Measurements from ENCODE around the gene PCTP. TPM values are rescaled to one million over a fixed set of nuclear protein-coding genes. Genes with fewer than 3 reads are reported as not detected.

PCTP gene
- total and polyA plus RNA-seq, 9 of the 15 experiments (the other 6 are each of a cell fraction or from before 2014, with no cell fraction given), result 10.9 to 62.3 (median 41.2) TPM

- peak; percentile 94 for TF ChIP-seq GABPA (tag; conservative IDR thresholded peaks at IDR 0.05; ENCODE audit: low read depth)
- TF ChIP-seq, protein P1, sequence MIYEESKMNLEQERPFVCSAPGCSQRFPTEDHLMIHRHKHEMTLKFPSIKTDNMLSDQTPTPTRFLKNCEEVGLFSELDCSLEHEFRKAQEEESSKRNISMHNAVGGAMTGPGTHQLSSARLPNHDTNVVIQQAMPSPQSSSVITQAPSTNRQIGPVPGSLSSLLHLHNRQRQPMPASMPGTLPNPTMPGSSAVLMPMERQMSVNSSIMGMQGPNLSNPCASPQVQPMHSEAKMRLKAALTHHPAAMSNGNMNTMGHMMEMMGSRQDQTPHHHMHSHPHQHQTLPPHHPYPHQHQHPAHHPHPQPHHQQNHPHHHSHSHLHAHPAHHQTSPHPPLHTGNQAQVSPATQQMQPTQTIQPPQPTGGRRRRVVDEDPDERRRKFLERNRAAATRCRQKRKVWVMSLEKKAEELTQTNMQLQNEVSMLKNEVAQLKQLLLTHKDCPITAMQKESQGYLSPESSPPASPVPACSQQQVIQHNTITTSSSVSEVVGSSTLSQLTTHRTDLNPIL (CRISPR knock-in tag; IDR thresholded peaks at IDR 0.05), result no peak
- TF ChIP-seq ERF (CRISPR knock-in tag; IDR thresholded peaks at IDR 0.05), result no peak
- TF ChIP-seq RERE (CRISPR knock-in tag; IDR thresholded peaks at IDR 0.05; ENCODE audit: borderline replicate concordance), result no peak
- TF ChIP-seq NCOA2 (IDR thresholded peaks at IDR 0.05; ENCODE audit: partially characterized antibody in 2 of 2), result no peak
- peak; percentile 66; the same call in 1 of the 2 replicates for TF ChIP-seq GTF2E2 (tag; IDR thresholded peaks at IDR 0.05)
- TF ChIP-seq NONO (IDR thresholded peaks at IDR 0.05; ENCODE audit: low read depth in 2 of 2, low read length in 1 of 2), result peak; percentile 58 to 64; a peak in 2 of 4 replicates
- TF ChIP-seq ETV5 (CRISPR knock-in tag; IDR thresholded peaks at IDR 0.05; ENCODE audit: low read depth), result peak; percentile 62; the same call in 1 of the 2 replicates
- no peak for TF ChIP-seq ZSCAN32 (CRISPR knock-in tag; IDR thresholded peaks at IDR 0.05)
- TF ChIP-seq, protein P2, sequence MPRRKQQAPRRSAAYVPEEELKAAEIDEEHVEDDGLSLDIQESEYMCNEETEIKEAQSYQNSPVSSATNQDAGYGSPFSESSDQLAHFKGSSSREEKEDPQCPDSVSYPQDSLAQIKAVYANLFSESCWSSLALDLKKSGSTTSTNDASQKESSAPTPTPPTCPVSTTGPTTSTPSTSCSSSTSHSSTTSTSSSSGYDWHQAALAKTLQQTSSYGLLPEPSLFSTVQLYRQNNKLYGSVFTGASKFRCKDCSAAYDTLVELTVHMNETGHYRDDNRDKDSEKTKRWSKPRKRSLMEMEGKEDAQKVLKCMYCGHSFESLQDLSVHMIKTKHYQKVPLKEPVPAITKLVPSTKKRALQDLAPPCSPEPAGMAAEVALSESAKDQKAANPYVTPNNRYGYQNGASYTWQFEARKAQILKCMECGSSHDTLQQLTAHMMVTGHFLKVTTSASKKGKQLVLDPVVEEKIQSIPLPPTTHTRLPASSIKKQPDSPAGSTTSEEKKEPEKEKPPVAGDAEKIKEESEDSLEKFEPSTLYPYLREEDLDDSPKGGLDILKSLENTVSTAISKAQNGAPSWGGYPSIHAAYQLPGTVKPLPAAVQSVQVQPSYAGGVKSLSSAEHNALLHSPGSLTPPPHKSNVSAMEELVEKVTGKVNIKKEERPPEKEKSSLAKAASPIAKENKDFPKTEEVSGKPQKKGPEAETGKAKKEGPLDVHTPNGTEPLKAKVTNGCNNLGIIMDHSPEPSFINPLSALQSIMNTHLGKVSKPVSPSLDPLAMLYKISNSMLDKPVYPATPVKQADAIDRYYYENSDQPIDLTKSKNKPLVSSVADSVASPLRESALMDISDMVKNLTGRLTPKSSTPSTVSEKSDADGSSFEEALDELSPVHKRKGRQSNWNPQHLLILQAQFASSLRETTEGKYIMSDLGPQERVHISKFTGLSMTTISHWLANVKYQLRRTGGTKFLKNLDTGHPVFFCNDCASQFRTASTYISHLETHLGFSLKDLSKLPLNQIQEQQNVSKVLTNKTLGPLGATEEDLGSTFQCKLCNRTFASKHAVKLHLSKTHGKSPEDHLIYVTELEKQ (CRISPR knock-in tag; IDR thresholded peaks at IDR 0.05), result no peak
- no peak for TF ChIP-seq MEF2A (IDR thresholded peaks at IDR 0.05; ENCODE audit: control insufficient read depth, low read depth, low read length)
- TF ChIP-seq ZNF589 (CRISPR knock-in tag; IDR thresholded peaks at IDR 0.05; ENCODE audit: low read depth), result peak; percentile 65; the same call in 1 of the 2 replicates
- no peak for TF ChIP-seq ZBTB17 (CRISPR knock-in tag; IDR thresholded peaks at IDR 0.05)
- TF ChIP-seq ARID2 (IDR thresholded peaks at IDR 0.05), result no peak
- no peak for TF ChIP-seq IRF2 (CRISPR knock-in tag; IDR thresholded peaks at IDR 0.05)
These were observed at the start of gene PCTP (continued) for GRCh38 chr17:55750750-55751657.
